Measurements from ENCODE around the gene TNFRSF9. TPM values are rescaled to one million over a fixed set of nuclear protein-coding genes. Genes with fewer than 3 reads are reported as not detected.

TNFRSF9 gene
- total and polyA plus RNA-seq, 4 donors: under 0.01 to 0.09 (median 0.02) TPM; not detected in 1

- Histone ChIP-seq H3K27me3 (ENCODE audit: control insufficient read depth in 4 of 4, insufficient read depth in 4 of 4, low read length in 3 of 4) (no peaks in the 10 kb centered on the region), H3K9me3 (ENCODE audit: control insufficient read depth in 4 of 4, low read length in 3 of 4) (no peaks in the 10 kb centered on the region), H3K9ac (ENCODE audit: low read depth in 1 of 2, low read length in 2 of 2) (no peak overlapping the region), H3K4me1 (ENCODE audit: control insufficient read depth in 4 of 4, insufficient read depth in 4 of 4, low read length in 3 of 4) (no peaks in the 10 kb centered on the region), H3K4me3 (ENCODE audit: low read depth in 1 of 3, low read length in 3 of 3) (no peak overlapping the region), H3K27ac (ENCODE audit: low read depth in 1 of 2, low read length in 2 of 2) (no peak overlapping the region), H3K36me3 (ENCODE audit: control insufficient read depth in 4 of 4, insufficient read depth in 3 of 4, low read depth in 1 of 4, low read length in 3 of 4) (no peaks in the 10 kb centered on the region)
- DNase-seq (ENCODE audit: low spot score): no peak
- no peak for TF ChIP-seq RAD21 (IDR thresholded peaks at IDR 0.05)
- TF ChIP-seq TAF1 (conservative IDR thresholded peaks at IDR 0.05): no peak
- no peak for TF ChIP-seq YY1 (IDR thresholded peaks at IDR 0.05)
- TF ChIP-seq EGR1 (IDR thresholded peaks at IDR 0.05; ENCODE audit: low read depth in 2 of 2): no peak
- no peak for TF ChIP-seq FOXA1 (IDR thresholded peaks at IDR 0.05)
- no peak for TF ChIP-seq CTCF (IDR thresholded peaks at IDR 0.05; ENCODE audit: low read depth, low read length, missing input control)
- no peak for TF ChIP-seq RXRA (IDR thresholded peaks at IDR 0.05)
- no peak for TF ChIP-seq HNF4A (conservative IDR thresholded peaks at IDR 0.05)
- TF ChIP-seq, protein P1, sequence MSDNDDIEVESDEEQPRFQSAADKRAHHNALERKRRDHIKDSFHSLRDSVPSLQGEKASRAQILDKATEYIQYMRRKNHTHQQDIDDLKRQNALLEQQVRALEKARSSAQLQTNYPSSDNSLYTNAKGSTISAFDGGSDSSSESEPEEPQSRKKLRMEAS (IDR thresholded peaks at IDR 0.05): no peak
- no peak for TF ChIP-seq GABPA (IDR thresholded peaks at IDR 0.05 in 1 of 2, conservative IDR thresholded peaks at IDR 0.05 in 1 of 2)
- no peak for TF ChIP-seq JUND (IDR thresholded peaks at IDR 0.05)
- no peak for TF ChIP-seq ZBTB33 (IDR thresholded peaks at IDR 0.05)
- no peak for TF ChIP-seq ATF3 (IDR thresholded peaks at IDR 0.05)
- no peak for TF ChIP-seq NR2F2 (IDR thresholded peaks at IDR 0.05)
- TF ChIP-seq SP1 (IDR thresholded peaks at IDR 0.05): no peak
- TF ChIP-seq REST (IDR thresholded peaks at IDR 0.05): no peak
- TF ChIP-seq HNF4G (IDR thresholded peaks at IDR 0.05): no peak
- TF ChIP-seq FOXA2 (IDR thresholded peaks at IDR 0.05): no peak
- 65% methylated on average over 10 of the region's 10 CpGs for WGBS
Measured at GRCh38 chr1:7868070-7868780, 72.4 kb downstream of the TNFRSF9 start.
